Measurements from ENCODE around the gene MYL6B.

MYL6B gene

DNA sequence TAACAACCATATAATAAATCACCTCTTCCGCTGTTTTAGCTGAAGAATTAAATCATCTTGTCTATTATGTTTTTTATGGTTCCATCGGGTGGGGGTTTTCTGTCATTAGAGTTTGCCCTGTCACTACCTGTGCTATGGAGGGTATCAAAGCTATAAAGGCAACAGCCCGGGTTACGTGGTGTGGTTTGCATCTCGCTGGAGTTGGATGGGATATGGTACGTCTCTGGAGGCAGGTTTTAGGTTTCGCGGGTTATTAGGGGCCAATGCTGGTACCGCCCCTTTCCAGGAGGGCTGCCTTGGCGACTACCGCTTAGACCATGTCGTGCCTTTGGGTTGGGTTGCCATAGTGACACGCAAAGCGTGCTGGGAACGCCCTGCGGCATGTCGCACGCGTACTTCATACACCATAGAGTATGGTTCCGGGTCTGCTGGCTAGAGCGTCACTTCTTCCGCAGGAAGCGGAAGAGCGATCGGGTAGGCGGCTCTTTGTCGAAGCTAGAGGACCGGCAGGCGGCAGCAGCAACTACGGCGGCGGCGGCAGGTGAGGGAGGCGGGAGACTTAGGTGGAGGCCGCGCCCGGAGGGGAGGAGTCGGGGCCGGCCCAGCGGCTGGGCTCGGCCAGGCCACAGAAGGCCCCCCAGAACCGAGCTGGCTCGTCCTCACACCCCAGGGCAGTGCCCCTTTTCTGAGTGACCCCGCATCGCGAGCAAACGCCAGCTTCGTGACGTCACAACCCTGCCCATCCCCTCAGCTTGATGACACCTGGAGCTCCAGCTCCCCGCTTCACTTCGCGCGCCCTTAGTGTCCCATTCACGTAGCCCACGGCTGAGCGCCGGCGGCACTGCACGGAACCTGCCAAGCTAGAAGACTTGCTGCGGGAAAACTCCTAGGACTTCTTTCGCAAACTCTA, 34.4 kb upstream of the MYL6B start, which contains the start of gene ZC3H10:
Gene ZC3H10, plus strand, starts transcription at position 489 of the 910 bp plus-strand sequence. CDS start 2,297 bp downstream, outside the sequence.
- TF ChIP-seq GATA2 (IDR thresholded peaks at IDR 0.05; ENCODE audit: low read depth, low read length) (no peak), GATA3 (IDR thresholded peaks at IDR 0.05; ENCODE audit: low read depth, low read length) (no peak)

- TF ChIP-seq GATA2 (IDR thresholded peaks at IDR 0.05; ENCODE audit: low read depth, low read length) (no peak), GATA3 (IDR thresholded peaks at IDR 0.05; ENCODE audit: low read depth, low read length) (no peak)
Observed at GRCh38 chr12:56118688-56119357, 33.6 kb upstream of the MYL6B start.

GRCh38 chr12:56119361-56119796, 33.0 kb upstream of the MYL6B start:
- TF ChIP-seq GATA3 (IDR thresholded peaks at IDR 0.05; ENCODE audit: low read depth, low read length), result no peak
- no peak for TF ChIP-seq GATA2 (IDR thresholded peaks at IDR 0.05; ENCODE audit: low read depth, low read length)

DNA sequence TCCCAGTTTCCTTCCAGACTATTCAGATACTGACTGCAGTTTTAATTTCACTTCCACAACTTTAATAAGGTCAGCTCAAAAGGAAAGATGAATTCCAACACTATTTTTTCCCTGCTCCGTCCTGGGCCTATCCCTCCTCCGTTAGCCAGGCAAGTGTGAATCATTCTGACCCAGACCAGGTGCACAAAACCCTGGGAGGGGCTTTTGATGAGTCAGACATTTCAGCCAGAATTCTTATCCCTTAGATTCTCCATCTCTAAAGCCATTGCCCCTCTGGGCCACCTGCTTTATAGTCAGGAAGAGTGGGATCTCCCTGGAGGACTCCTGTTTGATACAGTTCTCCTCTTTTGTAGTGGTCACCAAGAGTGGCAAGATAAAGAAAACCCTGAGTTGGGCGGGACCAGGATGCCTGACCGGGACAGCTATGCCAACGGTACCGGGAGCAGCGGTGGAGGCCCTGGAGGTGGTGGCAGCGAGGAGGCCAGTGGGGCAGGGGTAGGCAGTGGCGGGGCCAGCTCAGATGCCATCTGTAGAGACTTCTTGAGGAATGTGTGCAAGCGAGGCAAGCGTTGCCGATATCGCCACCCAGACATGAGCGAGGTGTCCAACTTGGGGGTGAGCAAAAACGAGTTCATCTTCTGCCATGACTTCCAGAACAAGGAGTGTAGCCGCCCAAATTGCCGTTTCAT, 32.1 kb upstream of the MYL6B start:
- no peak for TF ChIP-seq GATA3 (IDR thresholded peaks at IDR 0.05; ENCODE audit: low read depth, low read length)
- TF ChIP-seq GATA2 (IDR thresholded peaks at IDR 0.05; ENCODE audit: low read depth, low read length), result no peak

DNA sequence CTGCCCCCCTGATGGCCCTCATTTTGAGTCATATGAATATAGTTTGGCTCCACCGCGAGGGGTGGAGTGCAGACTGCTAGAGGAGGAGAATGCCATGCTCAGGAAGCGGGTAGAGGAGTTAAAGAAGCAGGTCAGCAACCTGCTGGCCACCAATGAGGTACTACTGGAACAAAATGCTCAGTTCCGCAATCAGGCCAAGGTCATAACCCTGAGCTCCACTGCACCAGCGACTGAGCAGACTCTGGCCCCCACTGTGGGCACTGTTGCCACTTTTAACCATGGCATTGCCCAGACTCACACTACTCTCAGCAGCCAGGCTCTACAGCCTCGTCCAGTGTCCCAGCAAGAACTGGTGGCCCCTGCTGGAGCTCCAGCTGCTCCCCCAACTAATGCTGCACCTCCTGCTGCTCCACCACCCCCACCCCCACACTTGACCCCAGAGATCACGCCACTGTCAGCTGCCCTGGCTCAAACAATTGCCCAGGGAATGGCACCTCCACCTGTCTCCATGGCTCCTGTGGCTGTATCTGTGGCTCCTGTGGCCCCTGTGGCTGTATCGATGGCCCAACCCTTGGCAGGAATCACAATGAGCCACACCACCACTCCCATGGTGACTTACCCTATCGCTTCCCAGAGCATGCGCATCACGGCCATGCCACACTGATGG, 31.1 kb upstream of the MYL6B start:
- TF ChIP-seq GATA3 (IDR thresholded peaks at IDR 0.05; ENCODE audit: low read depth, low read length), result no peak
- no peak for TF ChIP-seq GATA2 (IDR thresholded peaks at IDR 0.05; ENCODE audit: low read depth, low read length)

DNA sequence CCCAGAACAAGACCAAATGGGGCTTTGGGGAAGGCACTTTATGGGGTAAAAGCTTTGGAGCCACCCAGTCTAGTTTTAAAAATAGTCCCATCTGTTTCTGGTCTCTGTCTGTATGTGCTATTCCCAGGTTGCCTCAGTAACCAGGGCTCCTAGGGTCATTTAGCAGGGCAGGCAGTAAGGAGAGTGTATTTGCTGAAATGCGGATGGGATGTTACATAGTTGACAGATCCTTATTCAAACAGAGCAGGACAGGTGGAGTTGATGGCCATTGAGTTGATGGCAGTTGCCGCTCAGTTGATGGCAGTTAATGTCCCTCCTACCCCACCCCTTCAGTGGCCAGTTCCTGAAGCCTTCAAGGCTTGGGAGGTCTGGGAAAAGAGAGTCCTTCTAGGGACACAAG, 29.8 kb upstream of the MYL6B start:
- no peak for TF ChIP-seq GATA2 (IDR thresholded peaks at IDR 0.05; ENCODE audit: low read depth, low read length)
- no peak for TF ChIP-seq GATA3 (IDR thresholded peaks at IDR 0.05; ENCODE audit: low read depth, low read length)

GRCh38 chr12:56124133-56124532, 28.3 kb upstream of the MYL6B start:
- TF ChIP-seq GATA2 (IDR thresholded peaks at IDR 0.05; ENCODE audit: low read depth, low read length) (no peak), GATA3 (IDR thresholded peaks at IDR 0.05; ENCODE audit: low read depth, low read length) (no peak)

DNA sequence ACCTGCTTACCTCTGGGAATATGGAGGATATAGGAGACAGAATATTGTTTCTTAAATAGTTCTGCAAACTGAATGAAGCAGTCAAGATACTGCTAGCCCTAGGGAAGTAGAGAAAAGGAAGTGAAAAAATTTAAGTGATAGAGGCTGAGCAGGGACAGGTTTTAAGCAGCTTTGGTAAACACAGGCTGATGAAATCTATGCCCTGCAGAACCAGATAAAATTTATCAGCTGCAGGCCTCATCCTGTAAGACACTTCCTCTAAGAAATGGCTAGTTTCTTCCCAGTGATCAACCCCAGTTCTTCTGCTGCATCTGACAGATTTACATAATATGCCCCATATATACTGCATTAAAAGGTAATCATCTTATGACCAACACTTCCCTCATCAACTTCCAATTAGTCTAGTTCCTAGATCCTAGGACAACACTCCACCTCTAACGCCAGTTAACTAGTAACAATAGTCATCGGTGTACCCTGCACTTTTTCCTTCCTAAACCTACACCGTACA, 25.6 kb upstream of the MYL6B start:
- TF ChIP-seq GATA2 (IDR thresholded peaks at IDR 0.05; ENCODE audit: low read depth, low read length), result no peak
- TF ChIP-seq GATA3 (IDR thresholded peaks at IDR 0.05; ENCODE audit: low read depth, low read length), result no peak

DNA sequence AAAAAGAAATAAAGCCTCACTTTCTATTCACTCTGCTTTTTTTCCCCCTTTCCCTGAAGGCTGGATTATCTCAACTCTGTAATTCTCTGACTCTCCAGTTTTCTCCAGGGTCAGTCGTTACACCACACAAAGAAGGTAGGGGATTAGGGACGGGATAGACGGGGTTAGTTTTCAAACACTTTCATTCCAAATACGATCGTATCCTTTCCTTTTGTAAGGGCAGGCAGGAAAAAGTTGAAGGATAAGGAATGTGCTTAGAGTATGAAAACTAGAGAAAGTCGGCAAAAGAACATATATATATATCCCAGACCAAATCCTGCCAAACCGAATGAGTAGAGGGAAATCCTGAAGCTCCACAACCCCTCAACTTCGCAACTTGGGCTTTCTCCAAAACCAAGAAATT, 24.9 kb upstream of the MYL6B start:
- TF ChIP-seq GATA2 (IDR thresholded peaks at IDR 0.05; ENCODE audit: low read depth, low read length), result no peak
- TF ChIP-seq GATA3 (IDR thresholded peaks at IDR 0.05; ENCODE audit: low read depth, low read length), result no peak

GRCh38 chr12:56127888-56128669, 24.3 kb upstream of the MYL6B start, which contains the start of gene ESYT1:
Gene ESYT1 (plus strand): TSS chr12:56128267. CDS start chr12:56128320, 53 bp downstream.
- TF ChIP-seq GATA2 (IDR thresholded peaks at IDR 0.05; ENCODE audit: low read depth, low read length) (peak; percentile 21; the same call in 1 of the 2 replicates), GATA3 (IDR thresholded peaks at IDR 0.05; ENCODE audit: low read depth, low read length) (no peak)

GRCh38 chr12:56128670-56129205, 23.6 kb upstream of the MYL6B start:
- TF ChIP-seq GATA2 (IDR thresholded peaks at IDR 0.05; ENCODE audit: low read depth, low read length), result no peak
- no peak for TF ChIP-seq GATA3 (IDR thresholded peaks at IDR 0.05; ENCODE audit: low read depth, low read length)

GRCh38 chr12:56129206-56129941, 23.0 kb upstream of the MYL6B start:
- TF ChIP-seq GATA3 (IDR thresholded peaks at IDR 0.05; ENCODE audit: low read depth, low read length), result no peak
- TF ChIP-seq GATA2 (IDR thresholded peaks at IDR 0.05; ENCODE audit: low read depth, low read length), result no peak
